Mesendoderm (in vitro differentiated cells): Measurements from ENCODE around the gene DLX6. TPM values are rescaled to one million over a fixed set of nuclear protein-coding genes. Genes with fewer than 3 reads are reported as not detected.

Experiments used
- small RNA-seq: library from polyadenylated mRNA; stranded (forward); fragments of <200 nt; extraction: miRNeasy Mini kit (QIAGEN cat#:217004); gene quantifications from one replicate; pipeline ENCODE3, GENCODE V24; 2013; ENCODE audit not compliant: insufficient read depth

Gene DLX6

Small RNAs within 50 kb of the gene (small RNA-seq; reads per million reads assigned to genes)
- gene RF01778 (not detected), gene RF01887 (not detected), gene RF01888 (not detected)
